GM23338 (cell line): ENCODE results near the gene FSIP1. TPM values are rescaled to one million over a fixed set of nuclear protein-coding genes. Genes with fewer than 3 reads are reported as not detected.

Source experiments
- ATAC-seq: fragments of 200-7000 bp; cut with Tn5 transposase; 3 replicates; pipeline ENCODE4 v1.9.1; 2020
- DNase-seq: peaks from one replicate; pipeline ENCODE4 v3.0.0-alpha.2; 2015; ENCODE audit warnings: low spot score
- H2AFZ ChIP-seq: fragments of 200-600 bp; sonication (generic); 2 replicates; pipeline ENCODE4 v1.8.0; 2016; ENCODE audit warnings: antibody characterized with exemption, mild to moderate bottlenecking, moderate library complexity
- H3F3A ChIP-seq: fragments of 200-600 bp; sonication (generic); replicated peaks from 2 replicates; pipeline ENCODE4 v1.8.0; 2017; ENCODE audit warnings: antibody characterized with exemption, mixed run types, low read depth
- H3K27ac ChIP-seq: fragments of 200-600 bp; sonication (generic); 2 replicates; pipeline ENCODE4 v1.6.1; 2016; ENCODE audit warnings: low read depth
- H3K27me3 ChIP-seq: fragments of 200-600 bp; sonication (generic); 2 replicates; pipeline ENCODE4 v1.8.0; 2016; ENCODE audit warnings: mild to moderate bottlenecking, mixed run types, moderate library complexity; ENCODE audit not compliant: insufficient read depth
- H3K36me3 ChIP-seq: fragments of 200-600 bp; sonication (generic); 2 replicates; pipeline ENCODE4 v1.8.0; 2016; ENCODE audit warnings: mild to moderate bottlenecking; ENCODE audit not compliant: insufficient read depth
- H3K4me1 ChIP-seq: fragments of 200-600 bp; sonication (generic); 2 replicates; pipeline ENCODE4 v1.8.0; 2016; ENCODE audit warnings: mild to moderate bottlenecking, moderate library complexity; ENCODE audit not compliant: insufficient read depth
- H3K4me2 ChIP-seq: fragments of 200-600 bp; sonication (generic); 2 replicates; pipeline ENCODE4 v1.7.1; 2017; ENCODE audit warnings: mixed run types
- H3K4me3 ChIP-seq: fragments of 200-600 bp; sonication (generic); 2 replicates; pipeline ENCODE4 v1.6.1; 2016; ENCODE audit warnings: mixed run types
- H3K79me2 ChIP-seq: fragments of 200-600 bp; sonication (generic); replicated peaks from 2 replicates; pipeline ENCODE4 v1.8.0; 2017; ENCODE audit warnings: mild to moderate bottlenecking; ENCODE audit not compliant: insufficient read depth
- H3K9me2 ChIP-seq: fragments of 200-600 bp; sonication (generic); 2 replicates; pipeline ENCODE4 v1.8.0; 2017; ENCODE audit not compliant: insufficient read depth
- H4K20me1 ChIP-seq: fragments of 200-600 bp; sonication (generic); replicated peaks from 2 replicates; pipeline ENCODE4 v1.8.0; 2017; ENCODE audit warnings: mild to moderate bottlenecking; ENCODE audit not compliant: insufficient read depth
- H3K27ac Mint-ChIP-seq: 2 replicates; pipeline ENCODE4 v1.8.0; 2020; ENCODE audit warnings: inconsistent platforms, mild to moderate bottlenecking, moderate library complexity, mixed read lengths
- H3K27me3 Mint-ChIP-seq: 3 replicates; pipeline ENCODE4 v1.8.0; 2022; ENCODE audit warnings: low read depth, mild to moderate bottlenecking, moderate library complexity, mixed read lengths, inconsistent platforms; ENCODE audit not compliant: insufficient read depth, poor library complexity
- H3K36me3 Mint-ChIP-seq: 3 replicates; pipeline ENCODE4 v1.8.0; 2021; ENCODE audit warnings: low read depth, mild to moderate bottlenecking, inconsistent platforms, moderate library complexity, mixed read lengths
- H3K4me1 Mint-ChIP-seq: 3 replicates; pipeline ENCODE4 v1.8.0; 2020; ENCODE audit warnings: mild to moderate bottlenecking, inconsistent platforms, mixed read lengths
- H3K4me3 Mint-ChIP-seq: 3 replicates; pipeline ENCODE4 v1.8.0; 2021; ENCODE audit warnings: moderate library complexity, mild to moderate bottlenecking, inconsistent platforms, mixed read lengths
- H3K9me3 Mint-ChIP-seq: 3 replicates; pipeline ENCODE4 v1.8.0; 2020; ENCODE audit warnings: moderate library complexity, mild to moderate bottlenecking, inconsistent platforms, mixed read lengths
- CREB1 ChIP-seq: fragments of 250-450 bp; sonication (Bioruptor Pico); IDR thresholded peaks from 2 replicates; pipeline ENCODE4 v1.5.0; 2020; ENCODE audit warnings: low read depth, mild to moderate bottlenecking, moderate library complexity
- JUNB ChIP-seq: IDR thresholded peaks from one replicate; pipeline ENCODE4 v1.6.1; 2016; ENCODE audit warnings: antibody characterized with exemption; ENCODE audit not compliant: unreplicated experiment
- NANOG ChIP-seq: IDR thresholded peaks from 2 replicates; pipeline ENCODE4 v1.6.1; 2016; ENCODE audit warnings: antibody characterized with exemption, borderline replicate concordance
- POLR2AphosphoS5 ChIP-seq: IDR thresholded peaks from 2 replicates; pipeline ENCODE4 v1.6.1; 2016; ENCODE audit warnings: antibody characterized with exemption, low read depth
- REST ChIP-seq: IDR thresholded peaks from one replicate; pipeline ENCODE4 v1.6.1; 2018; ENCODE audit warnings: antibody characterized with exemption; ENCODE audit not compliant: unreplicated experiment
- ZNF114 ChIP-seq: fragments of 250-450 bp; sonication (Bioruptor Pico); IDR thresholded peaks from 2 replicates; pipeline ENCODE4 v1.5.0; 2020; ENCODE audit warnings: mild to moderate bottlenecking, moderate library complexity
- ZNF331 ChIP-seq: fragments of 250-450 bp; sonication (Bioruptor Pico); IDR thresholded peaks from 2 replicates; pipeline ENCODE4 v1.5.0; 2020; ENCODE audit warnings: low read depth, mild to moderate bottlenecking, moderate library complexity
- polyA plus RNA-seq: library from polyadenylated mRNA; unstranded; fragments of >200 nt; fragmentation: Nextera tagmentation; extraction: Ambion mirVana; gene quantifications from 2 replicates; pipeline ENCODE4 v1.2.1, GENCODE V29; 2016
- total RNA-seq: library from RNA; depleted of rRNA; stranded (reverse); fragments of >200 nt; shearing (Covaris generic); gene quantifications from 2 replicates; pipeline ENCODE4 v1.2.3, GENCODE V29; 2014
- TF ChIP-seq, protein P1 (sequence below): fragments of 250-450 bp; sonication (Bioruptor Pico); IDR thresholded peaks from 2 replicates; pipeline ENCODE4 v1.5.0; 2020; ENCODE audit warnings: mild to moderate bottlenecking, moderate library complexity
- TF ChIP-seq, protein P2 (sequence below), 2 experiments: fragments of 200-600 bp in 1 of 2; sonication (generic) in 1 of 2; conservative IDR thresholded peaks; 2 replicates each; pipeline versions ENCODE4 v1.5.1 to v1.6.1; 2016 to 2017; ENCODE audit warnings: antibody characterized with exemption in 2 of 2, low read depth in 2 of 2, mild to moderate bottlenecking in 2 of 2, moderate library complexity in 1 of 2

The FSIP1 gene
- total and polyA plus RNA-seq, 2 experiments from 2014 or later: 0.92 to 2.1 TPM

DNA sequence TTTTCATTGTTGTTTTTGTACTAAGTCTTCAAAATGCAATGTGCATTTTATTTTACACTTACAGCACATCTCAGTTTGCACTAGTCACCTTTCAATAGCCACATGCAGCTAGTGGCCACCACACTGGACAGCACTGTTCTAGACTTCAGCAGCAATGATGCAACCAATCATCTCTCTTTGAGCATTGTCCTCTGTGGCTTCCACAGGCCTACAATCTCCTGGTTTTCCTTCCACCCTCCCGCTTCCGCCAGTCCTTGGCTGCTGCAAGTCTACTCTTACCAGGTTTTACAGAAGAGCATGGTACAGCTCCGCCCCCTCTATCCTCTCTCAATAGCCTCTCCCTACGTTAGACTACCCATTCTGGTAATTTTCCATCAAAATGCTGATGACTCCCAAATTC lies 25.1 kb upstream of the FSIP1 start:
- ATAC-seq: peak; percentile 72
- H3K4me3 ChIP-seq: no peak overlapping the region
- H3K27ac ChIP-seq: no peak overlapping the region; the same call in 1 of the 2 replicates
- H3K4me2 ChIP-seq: peak overlapping the region; percentile 71; the same call in 1 of the 2 replicates
- H3K79me2 ChIP-seq: peaks cover 99% of the 10 kb centered on the region
- 0 out of 2 replicates have a peak, but pooled peaks cover 7% of the 10 kb centered on the region for H3K36me3 ChIP-seq
- TF ChIP-seq, protein P1, sequence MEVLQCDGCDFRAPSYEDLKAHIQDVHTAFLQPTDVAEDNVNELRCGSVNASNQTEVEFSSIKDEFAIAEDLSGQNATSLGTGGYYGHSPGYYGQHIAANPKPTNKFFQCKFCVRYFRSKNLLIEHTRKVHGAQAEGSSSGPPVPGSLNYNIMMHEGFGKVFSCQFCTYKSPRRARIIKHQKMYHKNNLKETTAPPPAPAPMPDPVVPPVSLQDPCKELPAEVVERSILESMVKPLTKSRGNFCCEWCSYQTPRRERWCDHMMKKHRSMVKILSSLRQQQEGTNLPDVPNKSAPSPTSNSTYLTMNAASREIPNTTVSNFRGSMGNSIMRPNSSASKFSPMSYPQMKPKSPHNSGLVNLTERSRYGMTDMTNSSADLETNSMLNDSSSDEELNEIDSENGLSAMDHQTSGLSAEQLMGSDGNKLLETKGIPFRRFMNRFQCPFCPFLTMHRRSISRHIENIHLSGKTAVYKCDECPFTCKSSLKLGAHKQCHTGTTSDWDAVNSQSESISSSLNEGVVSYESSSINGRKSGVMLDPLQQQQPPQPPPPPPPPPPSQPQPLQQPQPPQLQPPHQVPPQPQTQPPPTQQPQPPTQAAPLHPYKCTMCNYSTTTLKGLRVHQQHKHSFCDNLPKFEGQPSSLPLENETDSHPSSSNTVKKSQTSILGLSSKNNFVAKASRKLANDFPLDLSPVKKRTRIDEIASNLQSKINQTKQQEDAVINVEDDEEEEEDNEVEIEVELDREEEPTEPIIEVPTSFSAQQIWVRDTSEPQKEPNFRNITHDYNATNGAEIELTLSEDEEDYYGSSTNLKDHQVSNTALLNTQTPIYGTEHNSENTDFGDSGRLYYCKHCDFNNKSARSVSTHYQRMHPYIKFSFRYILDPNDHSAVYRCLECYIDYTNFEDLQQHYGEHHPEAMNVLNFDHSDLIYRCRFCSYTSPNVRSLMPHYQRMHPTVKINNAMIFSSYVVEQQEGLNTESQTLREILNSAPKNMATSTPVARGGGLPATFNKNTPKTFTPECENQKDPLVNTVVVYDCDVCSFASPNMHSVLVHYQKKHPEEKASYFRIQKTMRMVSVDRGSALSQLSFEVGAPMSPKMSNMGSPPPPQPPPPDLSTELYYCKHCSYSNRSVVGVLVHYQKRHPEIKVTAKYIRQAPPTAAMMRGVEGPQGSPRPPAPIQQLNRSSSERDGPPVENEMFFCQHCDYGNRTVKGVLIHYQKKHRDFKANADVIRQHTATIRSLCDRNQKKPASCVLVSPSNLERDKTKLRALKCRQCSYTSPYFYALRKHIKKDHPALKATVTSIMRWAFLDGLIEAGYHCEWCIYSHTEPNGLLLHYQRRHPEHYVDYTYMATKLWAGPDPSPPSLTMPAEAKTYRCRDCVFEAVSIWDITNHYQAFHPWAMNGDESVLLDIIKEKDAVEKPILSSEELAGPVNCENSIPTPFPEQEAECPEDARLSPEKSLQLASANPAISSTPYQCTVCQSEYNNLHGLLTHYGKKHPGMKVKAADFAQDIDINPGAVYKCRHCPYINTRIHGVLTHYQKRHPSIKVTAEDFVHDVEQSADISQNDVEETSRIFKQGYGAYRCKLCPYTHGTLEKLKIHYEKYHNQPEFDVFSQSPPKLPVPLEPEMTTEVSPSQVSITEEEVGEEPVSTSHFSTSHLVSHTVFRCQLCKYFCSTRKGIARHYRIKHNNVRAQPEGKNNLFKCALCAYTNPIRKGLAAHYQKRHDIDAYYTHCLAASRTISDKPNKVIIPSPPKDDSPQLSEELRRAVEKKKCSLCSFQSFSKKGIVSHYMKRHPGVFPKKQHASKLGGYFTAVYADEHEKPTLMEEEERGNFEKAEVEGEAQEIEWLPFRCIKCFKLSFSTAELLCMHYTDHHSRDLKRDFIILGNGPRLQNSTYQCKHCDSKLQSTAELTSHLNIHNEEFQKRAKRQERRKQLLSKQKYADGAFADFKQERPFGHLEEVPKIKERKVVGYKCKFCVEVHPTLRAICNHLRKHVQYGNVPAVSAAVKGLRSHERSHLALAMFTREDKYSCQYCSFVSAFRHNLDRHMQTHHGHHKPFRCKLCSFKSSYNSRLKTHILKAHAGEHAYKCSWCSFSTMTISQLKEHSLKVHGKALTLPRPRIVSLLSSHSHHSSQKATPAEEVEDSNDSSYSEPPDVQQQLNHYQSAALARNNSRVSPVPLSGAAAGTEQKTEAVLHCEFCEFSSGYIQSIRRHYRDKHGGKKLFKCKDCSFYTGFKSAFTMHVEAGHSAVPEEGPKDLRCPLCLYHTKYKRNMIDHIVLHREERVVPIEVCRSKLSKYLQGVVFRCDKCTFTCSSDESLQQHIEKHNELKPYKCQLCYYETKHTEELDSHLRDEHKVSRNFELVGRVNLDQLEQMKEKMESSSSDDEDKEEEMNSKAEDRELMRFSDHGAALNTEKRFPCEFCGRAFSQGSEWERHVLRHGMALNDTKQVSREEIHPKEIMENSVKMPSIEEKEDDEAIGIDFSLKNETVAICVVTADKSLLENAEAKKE (CRISPR knock-in tag): no peak
- TF ChIP-seq ZNF331 (CRISPR knock-in tag) (no peak), CREB1 (CRISPR knock-in tag) (no peak), JUNB (no peak), POLR2AphosphoS5 (no peak), REST (no peak), ZNF114 (CRISPR knock-in tag) (no peak), NANOG (no peak)
- TF ChIP-seq, protein P2, sequence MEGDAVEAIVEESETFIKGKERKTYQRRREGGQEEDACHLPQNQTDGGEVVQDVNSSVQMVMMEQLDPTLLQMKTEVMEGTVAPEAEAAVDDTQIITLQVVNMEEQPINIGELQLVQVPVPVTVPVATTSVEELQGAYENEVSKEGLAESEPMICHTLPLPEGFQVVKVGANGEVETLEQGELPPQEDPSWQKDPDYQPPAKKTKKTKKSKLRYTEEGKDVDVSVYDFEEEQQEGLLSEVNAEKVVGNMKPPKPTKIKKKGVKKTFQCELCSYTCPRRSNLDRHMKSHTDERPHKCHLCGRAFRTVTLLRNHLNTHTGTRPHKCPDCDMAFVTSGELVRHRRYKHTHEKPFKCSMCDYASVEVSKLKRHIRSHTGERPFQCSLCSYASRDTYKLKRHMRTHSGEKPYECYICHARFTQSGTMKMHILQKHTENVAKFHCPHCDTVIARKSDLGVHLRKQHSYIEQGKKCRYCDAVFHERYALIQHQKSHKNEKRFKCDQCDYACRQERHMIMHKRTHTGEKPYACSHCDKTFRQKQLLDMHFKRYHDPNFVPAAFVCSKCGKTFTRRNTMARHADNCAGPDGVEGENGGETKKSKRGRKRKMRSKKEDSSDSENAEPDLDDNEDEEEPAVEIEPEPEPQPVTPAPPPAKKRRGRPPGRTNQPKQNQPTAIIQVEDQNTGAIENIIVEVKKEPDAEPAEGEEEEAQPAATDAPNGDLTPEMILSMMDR (conservative IDR thresholded peaks at IDR 0.05; ENCODE audit: low read depth in 2 of 2): no peak
- peak overlapping the region; percentile 60 for H3K27ac Mint-ChIP-seq
- no peaks in the 10 kb centered on the region for H3K9me2 ChIP-seq
- H3K4me1 ChIP-seq: peaks cover 46% of the 10 kb centered on the region
- peaks cover 5% of the 10 kb centered on the region for H3K27me3 Mint-ChIP-seq
- peaks cover 23% of the 10 kb centered on the region for H4K20me1 ChIP-seq
- H3F3A ChIP-seq: 0 out of 2 replicates have a peak, but pooled peaks cover 8% of the 10 kb centered on the region
- no peaks in the 10 kb centered on the region for H3K9me3 Mint-ChIP-seq
- peaks cover 53% of the 10 kb centered on the region for H3K4me1 Mint-ChIP-seq
- peaks cover 47% of the 10 kb centered on the region for H3K36me3 Mint-ChIP-seq
- peak overlapping the region; percentile 2; the same call in 1 of the 3 replicates for H3K4me3 Mint-ChIP-seq
- H3K27me3 ChIP-seq: no peaks in the 10 kb centered on the region
- no peak overlapping the region for H2AFZ ChIP-seq
- peak; percentile 71 for DNase-seq
